GM19463 (cell line): ENCODE data around the gene TEDC2.
"Not testable (repeated sequence)": the region's sequence is repeated elsewhere in the genome, so short reads cannot be mapped to it uniquely, and the experiment has no call there.

Source experiments
- ATAC-seq: cut with Tn5 transposase; IDR thresholded peaks from one replicate; pipeline ENCODE4 v1.9.1; 2021; ENCODE audit warnings: mild to moderate bottlenecking, moderate library complexity; ENCODE audit not compliant: unreplicated experiment

The TEDC2 gene

DNA sequence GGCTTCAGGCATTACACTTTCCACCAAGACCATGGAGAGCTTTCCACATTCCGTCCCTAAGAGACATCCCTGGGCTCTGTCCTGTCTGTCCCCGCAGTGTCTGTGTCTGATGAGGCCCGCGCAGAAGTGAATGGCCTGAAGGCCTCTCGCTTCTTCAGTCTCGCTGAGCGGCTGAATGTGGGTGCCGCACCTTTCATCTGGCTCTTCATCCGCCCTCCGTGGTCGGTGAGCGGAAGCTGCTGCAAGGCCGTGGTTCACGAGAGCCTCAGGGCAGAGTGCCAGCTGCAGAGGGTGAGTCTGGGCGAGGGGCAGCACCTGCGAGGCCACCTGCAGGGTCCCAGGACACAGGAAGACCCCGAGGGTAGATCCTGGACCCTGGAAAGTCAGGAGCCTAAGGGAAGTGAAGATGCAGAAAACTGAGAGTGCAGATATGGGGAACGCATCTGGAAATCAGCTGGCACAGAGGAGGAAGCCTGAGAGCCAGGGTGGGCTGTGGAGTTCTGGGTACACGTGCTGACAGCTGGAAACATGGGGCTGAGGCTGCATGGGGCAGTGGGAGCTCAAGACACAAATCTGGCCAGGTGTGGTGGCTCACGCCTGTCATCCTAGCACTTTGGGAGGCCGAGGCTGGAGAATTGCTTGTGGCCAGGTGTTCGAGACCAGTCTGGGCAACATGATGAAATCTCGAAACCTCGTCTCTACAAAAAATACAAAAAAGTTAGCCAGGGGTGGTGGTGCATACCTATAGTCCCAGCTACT is 22.7 kb upstream of the TEDC2 start:
- no peak for ATAC-seq

DNA sequence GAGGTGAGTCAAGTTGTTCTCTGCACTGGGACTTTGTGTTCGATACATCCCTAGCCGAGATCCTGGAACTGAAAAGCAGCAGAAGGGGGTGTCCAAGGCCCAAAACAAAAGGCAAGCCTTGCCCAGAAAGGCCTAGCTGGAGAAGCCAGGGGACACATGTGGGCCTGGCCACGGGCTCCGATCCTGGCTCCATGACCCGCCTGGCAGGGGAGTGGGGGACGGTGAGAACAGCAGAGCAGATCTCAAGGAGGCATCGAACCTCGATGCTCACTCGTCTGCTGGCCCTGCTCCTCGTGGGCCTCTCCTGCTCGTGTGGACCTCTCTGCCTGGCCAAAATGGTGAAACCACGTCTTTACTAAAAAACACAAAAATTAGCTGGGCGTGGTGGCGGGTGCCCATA is 21.8 kb upstream of the TEDC2 start:
- ATAC-seq, result no peak

DNA sequence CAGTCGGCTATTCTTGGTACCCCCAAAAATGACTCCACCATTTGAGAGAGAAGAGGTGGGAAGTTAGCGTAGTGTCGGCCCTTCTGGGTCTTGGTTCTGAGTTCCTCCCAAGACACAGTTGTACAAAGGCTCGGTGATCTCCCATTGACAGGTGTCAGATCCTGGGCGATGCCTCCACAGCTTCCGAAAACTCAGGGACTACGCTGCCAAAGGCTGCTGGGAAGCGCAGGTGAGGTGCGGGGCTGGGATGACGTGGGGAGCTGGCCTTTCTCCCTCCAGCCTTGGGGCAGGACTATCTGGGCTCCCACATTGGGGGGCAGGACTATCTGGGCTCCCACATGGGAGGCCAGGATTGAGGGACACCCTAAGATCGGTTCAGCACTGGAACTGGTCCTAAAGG is 20.3 kb upstream of the TEDC2 start:
- no peak for ATAC-seq

DNA sequence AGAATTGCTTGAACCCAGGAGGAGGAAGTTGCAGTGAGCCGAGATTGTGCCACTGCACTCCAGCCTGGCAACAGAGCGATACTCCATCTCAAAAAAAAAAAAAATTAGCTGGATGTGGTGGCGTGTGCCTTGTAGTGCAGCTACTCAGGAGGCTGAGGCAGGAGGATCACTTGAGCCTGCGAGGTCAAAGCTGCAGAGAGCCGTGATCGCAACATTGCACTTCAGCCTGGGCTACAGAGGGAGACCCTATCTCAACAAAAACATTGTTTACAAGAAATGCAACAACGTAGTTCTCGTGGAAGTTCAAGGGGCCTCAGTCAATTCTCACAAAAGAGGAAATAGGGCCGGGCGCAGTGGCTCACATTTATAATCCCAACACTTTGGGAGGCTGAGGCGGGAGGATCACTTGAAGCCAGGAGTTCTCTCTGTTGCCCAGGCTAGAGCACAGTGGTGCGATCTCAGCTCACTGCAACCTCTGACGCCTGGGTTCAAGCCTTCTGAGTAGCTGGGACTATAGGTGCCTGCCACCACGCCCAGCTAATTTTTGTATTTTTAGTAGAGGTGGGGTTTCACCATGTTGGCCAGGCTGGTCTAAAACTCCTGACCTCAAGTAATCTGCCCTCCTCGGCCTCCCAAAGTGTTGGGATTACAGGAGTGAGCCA is 18.6 kb upstream of the TEDC2 start:
- ATAC-seq, result not testable (repeated sequence)

DNA sequence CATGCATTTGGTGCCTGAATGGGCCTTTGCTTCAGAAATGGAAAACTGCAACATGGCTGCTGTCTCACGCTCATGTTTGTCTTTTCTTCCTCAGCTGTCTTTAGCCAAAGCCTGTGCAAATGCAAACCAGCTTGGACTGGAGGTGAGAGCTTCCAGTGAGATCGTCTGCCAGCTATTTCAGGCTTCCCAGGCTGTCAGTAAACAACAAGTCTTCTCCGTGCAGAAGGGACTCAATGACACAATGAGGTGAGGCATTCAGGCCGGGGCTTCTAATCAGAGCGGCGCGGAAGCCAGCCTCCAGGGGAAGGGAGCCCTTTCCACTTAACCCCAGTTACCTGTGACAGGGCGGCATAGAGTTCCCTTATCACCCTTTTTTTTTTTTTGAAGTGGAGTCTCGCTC is 16.4 kb upstream of the TEDC2 start:
- no peak for ATAC-seq

DNA sequence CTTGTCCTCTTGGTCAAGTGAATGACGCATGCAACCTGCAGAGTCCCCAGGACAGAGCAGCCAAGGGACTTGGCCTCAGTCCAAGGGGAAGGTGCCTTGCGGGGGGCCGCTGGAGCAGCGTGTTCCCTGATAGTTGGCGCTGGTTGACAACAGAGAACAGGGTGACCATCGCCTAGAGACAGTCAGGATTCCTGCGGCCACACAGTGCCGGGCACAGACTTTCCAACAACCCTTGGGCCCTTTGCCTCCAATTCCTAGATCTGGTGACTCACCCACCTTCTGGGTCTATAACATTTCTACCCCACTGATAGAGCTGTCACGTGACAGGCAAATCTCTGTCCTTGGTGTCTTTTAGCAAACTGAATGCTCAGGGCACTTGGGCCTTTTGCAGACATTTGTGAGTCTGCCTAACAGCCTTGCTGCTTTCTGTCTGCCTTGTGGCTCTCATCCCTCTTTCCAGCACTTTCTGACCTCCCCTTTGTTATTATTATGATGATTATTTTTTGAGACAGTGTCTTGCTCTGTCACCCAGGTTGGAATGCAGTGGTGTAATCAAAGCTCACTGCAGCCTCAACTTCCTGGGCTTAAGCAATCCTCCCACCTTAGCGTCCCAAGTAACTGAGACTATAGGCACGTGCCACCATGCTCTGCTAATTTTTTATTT is 11.9 kb upstream of the TEDC2 start:
- no peak for ATAC-seq

DNA sequence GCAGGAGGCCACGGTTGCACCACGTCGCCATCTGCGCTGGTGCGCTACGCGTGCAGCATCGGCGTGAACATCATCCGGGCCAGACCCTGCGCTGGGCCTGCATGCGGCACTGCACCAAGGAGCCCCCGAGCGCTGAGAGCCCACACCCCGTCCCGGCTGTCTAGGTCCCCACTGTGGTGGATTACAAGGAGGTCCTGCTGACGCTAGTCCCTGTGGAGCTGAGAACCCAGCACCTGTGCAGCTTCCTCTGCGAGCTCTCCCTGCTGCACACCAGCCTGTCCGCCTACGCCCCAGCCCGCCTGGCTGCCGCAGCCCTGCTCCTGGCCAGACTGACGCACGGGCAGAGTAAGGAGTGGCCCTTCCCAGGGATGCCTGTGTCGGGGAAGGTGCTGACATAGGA is 10.8 kb upstream of the TEDC2 start:
- ATAC-seq, result no peak

DNA sequence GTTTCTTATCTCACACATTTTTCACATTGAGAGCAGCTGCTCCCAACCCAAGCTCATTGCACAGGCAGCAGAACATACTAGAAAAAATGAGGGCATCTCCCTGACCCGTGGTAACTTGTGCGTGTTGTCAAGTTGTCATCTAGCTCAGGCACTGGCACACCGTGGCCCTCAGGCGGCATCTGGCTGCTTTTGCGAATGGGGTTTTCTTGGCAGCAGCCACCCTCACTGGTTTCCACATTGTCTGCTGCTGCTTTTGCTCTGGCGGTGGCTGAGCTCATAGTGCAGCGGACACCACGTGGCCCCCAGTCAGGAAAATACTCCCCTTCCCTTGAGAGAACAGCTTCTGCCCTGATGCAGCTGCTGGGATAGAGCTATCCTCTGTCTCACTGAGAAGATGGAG is 9.4 kb upstream of the TEDC2 start:
- ATAC-seq, result no peak

DNA sequence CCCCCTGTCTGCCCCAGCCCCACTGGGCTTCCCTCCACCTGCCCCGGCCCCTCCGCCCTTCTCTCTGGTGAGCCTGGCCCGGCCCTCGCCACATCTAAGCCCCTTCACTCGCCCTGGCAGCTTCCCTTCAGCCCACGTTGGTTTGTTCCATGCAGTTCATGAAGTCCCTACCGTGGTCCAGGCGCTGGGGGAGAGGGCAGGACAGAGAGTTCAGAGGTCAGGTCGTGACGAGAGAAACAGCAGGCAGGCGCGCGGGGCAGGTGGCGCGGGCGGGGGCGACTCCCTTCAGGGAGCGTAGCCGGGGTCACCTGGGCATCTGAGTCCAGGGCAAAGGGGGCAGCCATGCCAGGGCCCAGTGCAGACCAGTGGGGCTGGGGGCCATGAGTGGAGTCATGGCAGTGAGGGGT is 8.9 kb upstream of the TEDC2 start:
- no peak for ATAC-seq

DNA sequence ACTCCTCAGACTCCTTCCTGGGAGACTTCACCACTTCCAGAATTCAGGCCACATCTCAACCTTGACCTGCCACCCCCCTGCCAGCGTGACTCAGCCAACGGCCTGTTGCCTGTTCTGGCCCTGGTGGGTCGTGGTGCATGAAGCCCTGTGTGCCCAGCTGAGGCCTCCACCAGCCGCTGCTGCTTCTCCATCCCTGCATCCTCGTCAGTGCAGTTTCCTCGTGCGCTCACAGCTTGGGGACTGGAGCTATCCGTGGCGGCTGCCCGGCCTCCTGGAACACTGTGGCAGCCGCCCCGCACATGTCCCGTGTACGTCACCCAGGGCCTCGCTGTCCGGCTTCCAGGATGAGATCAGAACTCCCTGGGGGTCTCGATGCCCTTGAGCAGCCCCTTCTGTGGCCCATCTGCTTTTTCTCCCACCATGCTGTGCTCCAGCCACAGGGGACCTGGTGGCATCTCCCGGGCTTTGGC is 8.0 kb upstream of the TEDC2 start:
- no peak for ATAC-seq

DNA sequence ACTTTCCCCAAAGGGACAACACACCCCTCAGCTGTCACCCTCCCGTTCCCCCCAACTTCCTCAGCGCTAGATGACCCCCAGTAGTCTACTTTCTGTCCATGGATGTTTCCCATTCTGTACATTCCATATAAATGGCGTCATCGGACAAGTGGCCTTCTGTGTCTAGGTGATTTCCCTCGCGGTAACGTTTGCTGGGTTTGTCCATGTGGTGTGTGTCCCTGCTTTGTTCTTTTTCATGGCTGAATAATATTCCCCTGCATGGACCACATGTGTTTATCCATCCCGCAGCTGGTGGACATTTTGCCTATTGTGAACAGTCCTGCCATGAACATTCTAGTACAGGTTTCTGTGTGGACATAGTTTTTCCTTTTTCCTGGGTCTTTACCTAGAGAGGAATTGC is 7.3 kb upstream of the TEDC2 start:
- no peak for ATAC-seq

DNA sequence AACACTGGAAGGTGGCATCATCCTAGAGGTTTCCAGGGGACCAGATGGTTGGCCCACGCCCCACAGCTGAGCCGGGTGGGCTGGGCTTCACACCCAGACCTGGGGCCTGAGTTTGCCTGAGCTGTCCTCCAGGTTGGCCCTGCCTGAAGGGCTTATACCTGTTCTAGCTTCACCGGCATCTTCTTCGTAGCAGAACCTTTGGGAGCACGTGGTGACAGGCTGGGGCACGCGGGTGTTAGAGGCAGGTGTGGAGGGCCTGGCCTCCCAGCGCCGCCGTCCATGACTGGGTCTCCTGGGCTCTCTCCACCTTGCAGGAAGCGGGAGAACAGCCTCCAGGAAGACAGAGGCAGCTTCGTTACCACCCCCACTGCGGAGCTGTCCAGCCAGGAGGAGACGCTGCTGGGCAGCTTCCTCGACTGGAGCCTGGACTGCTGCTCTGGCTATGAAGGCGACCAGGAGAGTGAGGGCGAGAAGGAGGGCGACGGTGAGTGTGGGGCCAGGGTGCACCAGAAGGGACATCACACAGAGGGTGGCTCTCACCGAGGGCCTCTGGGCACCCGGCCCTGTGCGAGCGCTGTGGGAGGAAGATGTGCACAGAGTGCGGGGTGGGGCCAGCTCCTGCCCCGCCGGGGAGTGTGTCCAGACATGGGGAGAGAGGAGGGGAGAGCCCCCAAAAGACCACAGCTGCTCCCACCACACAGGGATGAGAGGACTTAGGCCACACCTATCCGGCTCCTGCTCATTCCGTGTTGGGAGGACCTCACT is 4.6 kb upstream of the TEDC2 start:
- no peak for ATAC-seq

DNA sequence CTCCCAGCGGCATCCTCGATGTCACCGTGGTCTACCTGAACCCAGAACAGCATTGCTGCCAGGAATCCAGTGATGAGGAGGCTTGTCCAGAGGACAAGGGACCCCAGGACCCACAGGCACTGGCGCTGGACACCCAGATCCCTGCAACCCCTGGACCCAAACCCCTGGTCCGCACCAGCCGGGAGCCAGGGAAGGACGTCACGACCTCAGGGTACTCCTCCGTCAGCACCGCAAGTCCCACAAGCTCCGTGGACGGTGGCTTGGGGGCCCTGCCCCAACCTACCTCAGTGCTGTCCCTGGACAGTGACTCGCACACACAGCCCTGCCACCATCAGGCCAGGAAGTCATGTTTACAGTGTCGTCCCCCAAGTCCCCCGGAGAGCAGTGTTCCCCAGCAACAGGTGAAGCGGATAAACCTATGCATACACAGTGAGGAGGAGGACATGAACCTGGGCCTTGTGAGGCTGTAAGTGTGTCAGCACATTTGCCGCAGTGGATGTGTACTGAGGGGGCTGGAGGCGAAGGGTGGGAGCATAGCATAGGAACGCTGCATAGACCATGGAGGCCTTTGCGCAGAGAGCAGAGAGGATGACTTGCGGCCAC is 3.3 kb upstream of the TEDC2 start:
- no peak for ATAC-seq

DNA sequence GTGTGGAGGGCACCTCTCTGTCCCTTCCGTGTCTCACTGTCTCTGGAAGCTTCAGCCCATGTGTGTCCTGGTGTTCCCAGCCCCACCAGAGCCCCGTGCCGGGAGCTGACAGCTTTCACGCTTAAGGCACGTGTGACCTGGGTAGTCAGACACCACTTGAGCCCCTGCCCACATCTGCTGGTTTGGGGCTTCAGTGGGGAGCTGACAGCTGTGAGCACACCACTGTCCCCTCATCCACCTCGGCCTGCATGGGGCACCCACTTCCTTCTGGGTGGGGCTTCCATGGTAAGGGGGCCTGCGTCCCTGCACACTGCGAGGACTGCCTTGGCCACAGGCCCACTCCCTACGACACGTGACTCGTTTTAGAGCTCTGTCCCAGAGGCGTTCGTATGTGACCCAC is 2.6 kb upstream of the TEDC2 start:
- no peak for ATAC-seq

DNA sequence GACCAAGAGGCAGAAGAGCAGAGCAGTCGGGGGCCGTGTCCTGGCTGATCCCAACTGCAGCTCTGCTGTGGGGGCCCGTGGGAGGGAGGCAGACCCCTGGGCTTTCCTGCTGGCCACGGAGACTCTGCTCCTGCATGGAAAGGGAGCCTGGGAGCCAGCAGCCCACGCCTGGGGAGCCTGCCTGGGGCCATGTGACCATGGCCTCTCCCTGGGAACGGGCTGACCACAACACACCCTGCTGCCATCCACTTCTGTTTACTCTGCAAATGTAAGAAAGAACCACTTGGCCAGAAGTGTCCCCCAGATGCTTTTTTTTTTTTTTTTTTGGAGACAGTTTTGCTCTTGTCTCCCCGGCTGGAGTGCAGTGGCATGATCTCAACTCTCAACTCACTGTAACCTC is 2.0 kb upstream of the TEDC2 start:
- ATAC-seq, result no peak

DNA sequence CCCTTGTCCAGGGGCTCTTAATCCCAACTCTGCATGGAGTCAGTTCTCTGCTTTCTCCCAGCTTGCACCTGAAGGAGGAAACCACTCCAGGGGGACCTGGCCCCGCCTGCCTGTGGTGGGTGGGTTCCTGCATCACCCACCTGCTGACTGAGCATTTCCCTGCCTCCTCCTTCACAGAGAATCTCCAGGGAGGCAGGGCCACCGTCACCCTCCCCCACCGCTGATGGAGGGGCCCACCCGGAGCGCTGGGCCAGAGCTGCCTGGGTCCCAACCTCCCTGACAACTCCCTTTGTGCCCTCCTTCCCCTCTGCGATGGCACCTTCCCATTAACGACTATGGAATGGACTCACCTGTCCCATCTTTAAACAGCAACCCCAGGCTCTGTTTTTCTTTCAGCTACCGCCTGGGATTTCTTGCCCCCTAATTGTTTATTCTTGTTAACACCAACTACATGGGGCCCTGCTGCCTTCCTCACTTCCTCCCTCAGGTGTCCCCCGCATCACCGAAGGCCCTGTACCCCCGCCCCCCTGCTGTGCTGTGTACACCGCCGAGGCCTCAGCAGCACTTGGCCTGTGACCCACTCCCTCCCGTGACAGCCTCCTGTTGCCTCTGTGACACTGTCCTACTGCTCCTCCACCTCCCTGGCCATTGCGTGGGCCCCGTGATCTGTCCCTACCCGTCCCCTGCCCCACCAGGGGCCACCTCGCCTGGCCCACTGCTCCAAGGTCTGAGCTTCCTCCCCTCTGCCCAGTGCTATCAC is 842 bp upstream of the TEDC2 start:
- ATAC-seq, result no peak

DNA sequence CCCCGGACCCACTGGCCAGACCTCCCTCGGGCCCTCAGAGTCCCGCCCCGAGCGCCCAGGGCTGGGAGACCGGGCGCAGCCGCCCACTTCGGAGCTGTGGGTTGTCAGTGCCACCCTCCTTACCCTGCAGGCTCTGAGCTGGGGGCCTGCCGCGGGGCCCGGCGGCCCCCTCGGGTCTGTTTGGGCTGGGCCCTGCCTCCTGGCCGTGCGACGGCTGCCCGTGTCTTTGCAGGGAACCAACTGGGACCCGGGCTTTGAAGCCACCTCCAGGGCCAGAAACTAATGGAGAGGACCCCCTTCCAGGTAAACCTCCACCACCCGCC is 443 bp downstream of the TEDC2 start:
- no peak for ATAC-seq

DNA sequence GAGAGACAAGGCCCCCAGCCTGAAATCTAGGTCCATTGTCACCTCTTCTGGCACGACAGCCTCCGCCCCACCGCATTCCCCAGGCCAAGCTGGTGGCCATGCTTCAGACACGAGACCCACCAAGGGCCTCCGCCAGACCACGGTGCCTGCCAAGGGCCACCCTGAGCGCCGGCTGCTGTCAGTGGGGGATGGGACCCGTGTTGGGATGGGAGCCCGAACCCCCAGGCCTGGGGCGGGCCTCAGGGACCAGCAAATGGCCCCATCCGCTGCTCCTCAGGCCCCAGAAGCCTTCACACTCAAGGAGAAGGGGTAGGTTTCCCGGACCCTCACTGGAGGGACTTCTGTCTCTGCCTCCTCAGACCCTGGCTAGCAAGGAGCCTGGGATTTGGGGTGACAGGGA is 1.0 kb downstream of the TEDC2 start:
- no peak for ATAC-seq

DNA sequence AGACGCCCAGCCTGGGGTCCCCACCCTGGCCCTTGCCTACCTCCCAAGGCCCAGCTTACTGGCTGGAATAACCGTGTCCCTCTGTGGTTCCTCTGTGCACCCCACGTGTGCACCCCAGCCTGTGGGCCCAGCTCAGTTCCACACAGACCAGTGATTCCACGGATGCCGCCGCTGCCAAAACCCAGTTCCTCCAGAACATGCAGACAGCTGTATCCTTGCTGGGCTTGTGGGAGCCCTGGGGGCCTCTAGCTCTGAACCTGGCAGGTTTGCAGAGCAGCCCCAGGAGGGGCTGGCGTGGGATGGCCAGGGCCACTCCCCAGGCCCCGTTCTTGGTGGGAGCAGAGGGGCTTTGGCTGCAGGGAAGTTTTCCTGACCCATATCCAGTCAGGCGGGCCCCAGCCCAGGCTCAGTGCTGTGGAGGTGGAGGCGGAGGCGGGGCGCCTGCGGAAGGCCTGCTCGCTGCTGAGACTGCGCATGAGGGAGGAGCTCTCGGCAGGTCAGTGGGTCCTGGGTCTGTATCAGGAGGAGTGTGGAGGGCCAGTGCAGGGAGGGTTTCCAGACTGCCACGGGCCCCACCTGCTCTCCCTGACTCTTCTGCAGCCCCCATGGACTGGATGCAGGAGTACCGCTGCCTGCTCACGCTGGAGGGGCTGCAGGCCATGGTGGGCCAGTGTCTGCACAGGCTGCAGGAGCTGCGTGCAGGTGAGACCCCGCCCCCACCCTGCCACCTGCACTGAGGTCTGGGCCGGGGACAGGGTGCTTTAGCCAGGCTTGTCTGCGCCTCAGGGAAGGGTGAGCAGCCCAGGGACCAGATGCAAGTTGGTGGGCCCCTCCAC is 2.3 kb downstream of the TEDC2 start:
- no peak for ATAC-seq

DNA sequence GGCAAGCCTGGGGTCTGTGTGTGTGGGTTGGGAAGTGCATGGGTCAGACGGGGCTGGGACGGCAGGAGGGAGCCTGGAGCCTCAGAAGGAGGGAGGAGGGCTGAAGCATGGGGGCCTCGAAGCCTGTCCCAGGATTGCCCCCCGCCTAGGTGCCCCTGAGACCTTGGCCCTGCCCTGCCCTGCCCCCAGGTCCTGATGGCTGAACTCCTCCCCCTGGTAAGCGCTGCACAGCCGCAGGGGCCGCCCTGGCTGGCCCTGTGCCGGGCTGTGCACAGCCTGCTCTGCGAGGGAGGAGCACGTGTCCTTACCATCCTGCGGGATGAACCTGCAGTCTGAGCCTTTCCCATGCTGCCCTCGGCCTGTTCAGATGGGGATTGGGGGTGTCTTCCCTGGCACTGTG is 4.4 kb downstream of the TEDC2 start:
- ATAC-seq, result no peak
